Measurements from ENCODE around the gene TNRC6C.

The TNRC6C gene

GRCh38 chr17:78027121-78027520 is 68.6 kb downstream of the TNRC6C start:
- H3K4me3 ChIP-seq (ENCODE audit: low read depth, low read length): no peak overlapping the region
- no peak for DNase-seq (ENCODE audit: low read depth)
- in situ Hi-C loops (cut with HindIII; ENCODE audit: low sequenced_read_pairs): no loop called here
- TF ChIP-seq CTCF (IDR thresholded peaks at IDR 0.05; ENCODE audit: low read depth, low read length, missing control alignments): no peak

- no peak for DNase-seq (ENCODE audit: low read depth)
- TF ChIP-seq CTCF (IDR thresholded peaks at IDR 0.05; ENCODE audit: low read depth, low read length, missing control alignments): no peak
- in situ Hi-C loops (cut with HindIII; ENCODE audit: low sequenced_read_pairs): no loop called here
Measured at GRCh38 chr17:78029697-78030096, 71.2 kb downstream of the TNRC6C start.

GRCh38 chr17:78031435-78031834 is 72.9 kb downstream of the TNRC6C start:
- in situ Hi-C loops (cut with HindIII; ENCODE audit: low sequenced_read_pairs): no loop called here
- no peak for DNase-seq (ENCODE audit: low read depth)
- TF ChIP-seq CTCF (IDR thresholded peaks at IDR 0.05; ENCODE audit: low read depth, low read length, missing control alignments): no peak
- no peak overlapping the region for H3K4me3 ChIP-seq (ENCODE audit: low read depth, low read length)

More at GRCh38 chr17:78029697-78030096, 71.2 kb downstream of the TNRC6C start:
- no peak overlapping the region for H3K4me3 ChIP-seq (ENCODE audit: low read depth, low read length)

- in situ Hi-C loops (cut with HindIII; ENCODE audit: low sequenced_read_pairs): no loop called here
- no peak overlapping the region for H3K4me3 ChIP-seq (ENCODE audit: low read depth, low read length)
- no peak for TF ChIP-seq CTCF (IDR thresholded peaks at IDR 0.05; ENCODE audit: low read depth, low read length, missing control alignments)
- no peak for DNase-seq (ENCODE audit: low read depth)
Measured at GRCh38 chr17:78032166-78032565, 73.7 kb downstream of the TNRC6C start.

- TF ChIP-seq CTCF (IDR thresholded peaks at IDR 0.05; ENCODE audit: low read depth, low read length, missing control alignments): no peak
- no peak for DNase-seq (ENCODE audit: low read depth)
- in situ Hi-C loops (cut with HindIII; ENCODE audit: low sequenced_read_pairs): loop anchor here (5.0 kb wide), 2 partner anchors 53 to 108 kb away; no protein-coding TSS in a partner anchor
- no peak overlapping the region for H3K4me3 ChIP-seq (ENCODE audit: low read depth, low read length)
Measured at GRCh38 chr17:78034429-78035091, 76.1 kb downstream of the TNRC6C start.

GRCh38 chr17:78037280-78037679 is 78.8 kb downstream of the TNRC6C start:
- TF ChIP-seq CTCF (IDR thresholded peaks at IDR 0.05; ENCODE audit: low read depth, low read length, missing control alignments): no peak

More at GRCh38 chr17:78037280-78037679, 78.8 kb downstream of the TNRC6C start:
- no peak for DNase-seq (ENCODE audit: low read depth)
- in situ Hi-C loops (cut with HindIII; ENCODE audit: low sequenced_read_pairs): loop anchor here (5.0 kb wide), 2 partner anchors 50 to 105 kb away; no protein-coding TSS in a partner anchor
- H3K4me3 ChIP-seq (ENCODE audit: low read depth, low read length): no peak overlapping the region
